Mesenchymal stem cell (in vitro differentiated cells and primary cell): ENCODE measurements around the gene OXER1.

Experiments
- DNase-seq: peaks from one replicate; pipeline ENCODE4 v3.0.0-alpha.2; 2013
- H2AFZ ChIP-seq: one replicate; pipeline ENCODE4 v1.6.1; 2013; ENCODE audit warnings: low read depth, mild to moderate bottlenecking, control low read depth, inconsistent platforms, low read length, moderate library complexity
- H2AK5ac ChIP-seq: 2 replicates; pipeline ENCODE4 v1.6.1; 2013; ENCODE audit warnings: low read length, moderate library complexity, mild to moderate bottlenecking, inconsistent platforms; ENCODE audit not compliant: severe bottlenecking
- H2BK120ac ChIP-seq: one replicate; pipeline ENCODE4 v1.6.1; 2013; ENCODE audit warnings: low read depth, mild to moderate bottlenecking, inconsistent platforms, low read length, moderate library complexity
- H2BK12ac ChIP-seq, 2 experiments: one replicate each; pipeline ENCODE4 v1.6.1; 2013; ENCODE audit warnings: inconsistent platforms in 2 of 2, low read length in 2 of 2, mild to moderate bottlenecking in 2 of 2, moderate library complexity in 2 of 2, control low read depth in 1 of 2
- H2BK15ac ChIP-seq: one replicate; pipeline ENCODE4 v1.6.1; 2013; ENCODE audit warnings: mild to moderate bottlenecking, low read depth, inconsistent platforms; ENCODE audit not compliant: poor library complexity, severe bottlenecking
- H2BK5ac ChIP-seq: 2 replicates; pipeline ENCODE4 v1.6.1; 2013; ENCODE audit warnings: low read depth, mild to moderate bottlenecking, low read length, control low read depth, inconsistent platforms; ENCODE audit not compliant: poor library complexity, severe bottlenecking
- H3K14ac ChIP-seq, 2 experiments: one replicate each; pipeline ENCODE4 v1.6.1; 2013; ENCODE audit warnings: inconsistent platforms in 2 of 2, low read length in 2 of 2, control low read depth in 1 of 2, mild to moderate bottlenecking in 1 of 2, moderate library complexity in 1 of 2
- H3K18ac ChIP-seq, 2 experiments: one replicate each; pipeline ENCODE4 v1.6.1; 2013; ENCODE audit warnings: inconsistent platforms in 2 of 2, low read length in 2 of 2, control low read depth in 1 of 2, low read depth in 1 of 2, mild to moderate bottlenecking in 1 of 2
- H3K23ac ChIP-seq, 2 experiments: one replicate each; pipeline ENCODE4 v1.6.1; 2013; ENCODE audit warnings: inconsistent platforms in 2 of 2, low read length in 2 of 2, mild to moderate bottlenecking in 2 of 2, moderate library complexity in 2 of 2, control low read depth in 1 of 2
- H3K27ac ChIP-seq: 2 replicates; pipeline ENCODE4 v1.5.1; 2013; ENCODE audit warnings: mild to moderate bottlenecking, moderate library complexity, low read length, control low read depth, inconsistent platforms; ENCODE audit not compliant: poor library complexity, severe bottlenecking
- H3K27me3 ChIP-seq, 2 experiments: 2 replicates each; pipeline versions ENCODE4 v1.6.1 to v1.7.0; 2013; ENCODE audit warnings: low read length in 2 of 2, mild to moderate bottlenecking in 2 of 2, moderate library complexity in 2 of 2, control low read depth in 1 of 2, inconsistent platforms in 1 of 2; ENCODE audit not compliant: control insufficient read depth in 1 of 2, insufficient read depth in 1 of 2
- H3K36me3 ChIP-seq, 2 experiments: 2 replicates each; pipeline versions ENCODE4 v1.6.1 to v1.7.0; 2013; ENCODE audit warnings: low read length in 2 of 2, control low read depth in 1 of 2, inconsistent platforms in 1 of 2, low read depth in 1 of 2, mild to moderate bottlenecking in 1 of 2; ENCODE audit not compliant: insufficient read depth in 2 of 2, control insufficient read depth in 1 of 2
- H3K4ac ChIP-seq, 2 experiments: one replicate each; pipeline ENCODE4 v1.6.1; 2013; ENCODE audit warnings: inconsistent platforms in 2 of 2, low read length in 2 of 2, mild to moderate bottlenecking in 2 of 2, moderate library complexity in 2 of 2, control low read depth in 1 of 2, low read depth in 1 of 2
- H3K4me1 ChIP-seq: 2 replicates; pipeline ENCODE4 v1.6.1; 2013; ENCODE audit warnings: low read depth, low read length, control low read depth; ENCODE audit not compliant: control insufficient read depth, insufficient read depth
- H3K4me2 ChIP-seq: 2 replicates; pipeline ENCODE4 v1.6.1; 2013; ENCODE audit warnings: low read length, mild to moderate bottlenecking, inconsistent platforms; ENCODE audit not compliant: poor library complexity, severe bottlenecking
- H3K4me3 ChIP-seq, 2 experiments: 2 replicates each; pipeline versions ENCODE4 v1.5.1 to v1.7.0; 2013; ENCODE audit warnings: low read length in 2 of 2, mild to moderate bottlenecking in 2 of 2, control low read depth in 1 of 2, low read depth in 1 of 2; ENCODE audit not compliant: insufficient read depth in 1 of 2
- H3K79me1 ChIP-seq: replicated peaks from 2 replicates; pipeline ENCODE4 v1.6.1; 2013; ENCODE audit warnings: mild to moderate bottlenecking, control low read depth, low read length, inconsistent platforms; ENCODE audit not compliant: poor library complexity, severe bottlenecking
- H3K9ac ChIP-seq: 2 replicates; pipeline ENCODE4 v1.7.0; 2013; ENCODE audit warnings: mild to moderate bottlenecking, low read length, moderate library complexity
- H3K9me3 ChIP-seq: 2 replicates; pipeline ENCODE4 v1.7.0; 2013; ENCODE audit warnings: mild to moderate bottlenecking, low read length; ENCODE audit not compliant: control insufficient read depth
- H4K8ac ChIP-seq: one replicate; pipeline ENCODE4 v1.6.1; 2013; ENCODE audit warnings: inconsistent platforms, mild to moderate bottlenecking, low read length, moderate library complexity
- H4K91ac ChIP-seq: one replicate; pipeline ENCODE4 v1.6.1; 2013; ENCODE audit warnings: mild to moderate bottlenecking, low read length, inconsistent platforms
- WGBS: methylation state at CpG from one replicate; pipeline ENCODE4 v1.1.7; 2013; ENCODE audit warnings: mixed read lengths; 5-methylcytosine and 5-hydroxymethylcytosine counted together

The OXER1 gene

GRCh38 chr2:42722320-42723190 lies 41.4 kb downstream of the OXER1 start:
- Histone ChIP-seq H3K79me1 (no peaks in the 10 kb centered on the region), H3K18ac (no peak overlapping the region), H3K4me2 (no peak overlapping the region), H2BK15ac (no peak overlapping the region), H2BK120ac (no peak overlapping the region), H3K27me3 (no peaks in the 10 kb centered on the region), H3K23ac (no peak overlapping the region), H4K91ac (no peak overlapping the region), H2AFZ (no peak overlapping the region), H2BK5ac (no peak overlapping the region), H2BK12ac (no peak overlapping the region), H3K9ac (peak overlapping the region; percentile 81), H3K4me3 (peak overlapping the region in 1 of 2 experiments; percentile 52), H3K27ac (peak overlapping the region; percentile 19), H3K14ac (no peak overlapping the region), H4K8ac (no peak overlapping the region), H3K4ac (no peak overlapping the region), H3K4me1 (peaks cover 3% of the 10 kb centered on the region), H2AK5ac (no peak overlapping the region), H3K9me3 (no peaks in the 10 kb centered on the region), H3K36me3 (peaks cover 10 to 15% of the 10 kb centered on the region in 2 experiments)
- 64% methylated on average over 6 of the region's 7 CpGs for WGBS
- DNase-seq: peak; percentile 92

- Histone ChIP-seq H3K4me3 (peak overlapping the region in 1 of 2 experiments; percentile 52), H3K27ac (no peak overlapping the region), H3K9me3 (no peaks in the 10 kb centered on the region), H2BK15ac (no peak overlapping the region), H2AFZ (no peak overlapping the region), H3K4me2 (no peak overlapping the region), H2BK120ac (no peak overlapping the region), H3K79me1 (no peaks in the 10 kb centered on the region), H3K14ac (no peak overlapping the region), H3K36me3 (peaks cover 10 to 15% of the 10 kb centered on the region in 2 experiments), H3K23ac (no peak overlapping the region), H2BK12ac (no peak overlapping the region), H3K27me3 (no peaks in the 10 kb centered on the region), H2AK5ac (no peak overlapping the region), H3K18ac (no peak overlapping the region), H3K9ac (peak overlapping the region; percentile 81), H3K4me1 (peaks cover 3% of the 10 kb centered on the region), H3K4ac (no peak overlapping the region), H4K91ac (no peak overlapping the region), H4K8ac (no peak overlapping the region), H2BK5ac (no peak overlapping the region)
- WGBS: 100% methylated on average over 1 of the region's 2 CpGs
- DNase-seq: no peak
These were observed 42.0 kb downstream of the OXER1 start for GRCh38 chr2:42721898-42722297.

GRCh38 chr2:42714686-42715085 lies 49.2 kb downstream of the OXER1 start:
- no peak overlapping the region for H3K18ac ChIP-seq
- H2AK5ac ChIP-seq: no peak overlapping the region
- no peak overlapping the region for H3K14ac ChIP-seq
- 82% methylated on average over 7 of the region's 7 CpGs for WGBS
- H3K4me2 ChIP-seq: no peak overlapping the region
- no peak overlapping the region for H3K9ac ChIP-seq
- no peak overlapping the region for H3K23ac ChIP-seq
- no peaks in the 10 kb centered on the region for H3K9me3 ChIP-seq
- H3K36me3 ChIP-seq: peaks cover 0 to 6% of the 10 kb centered on the region in 2 experiments
- no peak overlapping the region for H3K4me3 ChIP-seq
- no peak for DNase-seq
- H2BK15ac ChIP-seq: no peak overlapping the region
- no peak overlapping the region for H2BK120ac ChIP-seq
- H3K27ac ChIP-seq: no peak overlapping the region
- H2AFZ ChIP-seq: no peak overlapping the region
- no peak overlapping the region for H2BK12ac ChIP-seq
- no peak overlapping the region for H2BK5ac ChIP-seq
- H3K4me1 ChIP-seq: no peaks in the 10 kb centered on the region
- H3K27me3 ChIP-seq: no peaks in the 10 kb centered on the region
- no peak overlapping the region for H3K4ac ChIP-seq
- H3K79me1 ChIP-seq: no peaks in the 10 kb centered on the region
- no peak overlapping the region for H4K91ac ChIP-seq
- no peak overlapping the region for H4K8ac ChIP-seq

GRCh38 chr2:42713920-42714319 lies 50.0 kb downstream of the OXER1 start:
- Histone ChIP-seq H3K14ac (no peak overlapping the region), H3K9me3 (no peaks in the 10 kb centered on the region), H3K79me1 (no peaks in the 10 kb centered on the region), H2AK5ac (no peak overlapping the region), H3K27me3 (no peaks in the 10 kb centered on the region), H3K4me2 (no peak overlapping the region), H3K4ac (no peak overlapping the region), H3K4me1 (no peaks in the 10 kb centered on the region), H3K4me3 (no peak overlapping the region), H2AFZ (no peak overlapping the region), H2BK5ac (no peak overlapping the region), H3K36me3 (peaks cover 0 to 13% of the 10 kb centered on the region in 2 experiments), H4K91ac (no peak overlapping the region), H2BK120ac (no peak overlapping the region), H3K18ac (no peak overlapping the region), H3K23ac (no peak overlapping the region), H3K9ac (no peak overlapping the region), H2BK12ac (no peak overlapping the region), H3K27ac (no peak overlapping the region), H2BK15ac (no peak overlapping the region), H4K8ac (no peak overlapping the region)
- no CpG with 5 or more reads among the region's 4 CpGs for WGBS
- no peak for DNase-seq
